ELR (cell line): ENCODE results near the gene RINL.

Source experiments
- DNase-seq: peaks from one replicate; pipeline ENCODE4 v3.0.0-alpha.2; 2015; ENCODE audit warnings: low read depth

The RINL gene, protein sequence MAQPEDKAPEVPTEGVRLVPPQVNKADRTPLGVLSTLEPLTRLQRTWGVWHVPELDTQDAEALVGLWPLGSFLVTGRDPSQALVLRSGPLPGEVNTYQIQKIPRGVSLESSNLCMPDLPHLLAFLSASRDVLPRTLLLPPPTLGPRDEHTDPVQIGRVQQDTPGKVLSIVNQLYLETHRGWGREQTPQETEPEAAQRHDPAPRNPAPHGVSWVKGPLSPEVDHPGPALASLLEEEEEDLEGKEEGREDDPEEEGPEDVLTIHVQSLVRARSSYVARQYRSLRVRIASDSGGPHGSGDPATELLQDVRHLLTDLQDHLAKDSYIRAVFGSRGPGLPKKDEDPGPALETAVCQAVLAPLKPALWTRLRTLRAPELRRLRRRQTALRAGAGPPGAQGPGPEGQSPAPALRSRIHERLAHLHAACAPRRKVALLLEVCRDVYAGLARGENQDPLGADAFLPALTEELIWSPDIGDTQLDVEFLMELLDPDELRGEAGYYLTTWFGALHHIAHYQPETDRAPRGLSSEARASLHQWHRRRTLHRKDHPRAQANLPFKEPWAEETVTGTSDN

GRCh38 chr19:38877781-38878574, at the start of gene RINL:
RINL (minus strand) TSS chr19:38878275; CDS start chr19:38876742, 1,533 bp downstream.
- no peak for DNase-seq

GRCh38 chr19:38924388-38924787, 46.3 kb upstream of the RINL start:
- no peak for DNase-seq

- no peak for DNase-seq
Measured at GRCh38 chr19:38922482-38922881, 44.4 kb upstream of the RINL start.

DNA sequence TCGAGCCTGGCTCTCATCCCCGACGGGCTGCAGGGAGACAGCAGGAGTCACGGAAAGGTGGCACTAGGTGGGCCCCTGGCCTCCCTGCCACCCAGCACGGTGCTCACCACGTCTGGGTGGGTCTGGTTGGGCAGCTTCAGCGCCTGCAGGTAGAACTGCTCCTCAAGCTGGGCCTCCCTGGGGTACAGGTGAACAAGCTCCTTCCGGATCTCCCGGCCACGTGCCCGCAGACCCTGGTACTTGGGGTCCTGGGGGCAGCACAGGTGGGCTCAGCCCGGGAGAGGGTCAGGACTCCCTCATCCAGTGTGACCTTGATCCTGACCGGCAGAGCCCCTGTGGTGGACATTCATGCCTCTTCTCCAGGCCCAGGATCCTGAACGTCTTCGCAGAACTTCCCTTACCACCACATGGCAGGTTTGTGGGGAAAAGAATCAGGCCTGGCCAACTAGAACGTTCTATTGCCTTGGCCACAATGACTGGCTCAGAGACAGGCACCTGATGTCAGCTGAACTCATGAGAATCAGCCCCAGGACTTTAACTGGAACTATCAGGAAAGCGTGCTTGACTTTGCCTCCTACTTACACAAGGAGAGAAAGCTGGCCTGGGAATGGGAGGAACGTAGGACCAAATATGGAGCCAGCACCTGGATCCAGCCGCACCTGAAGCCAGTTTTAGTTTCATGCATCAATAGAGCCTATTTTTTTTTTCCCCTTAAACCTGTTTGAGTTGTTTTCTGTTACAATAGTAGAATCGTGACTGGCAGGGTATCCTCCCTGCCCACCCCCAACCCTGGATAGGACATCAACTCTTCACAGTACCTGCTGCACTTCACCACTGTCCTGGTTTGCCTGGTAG, 43.6 kb upstream of the RINL start:
- DNase-seq = no peak

DNA sequence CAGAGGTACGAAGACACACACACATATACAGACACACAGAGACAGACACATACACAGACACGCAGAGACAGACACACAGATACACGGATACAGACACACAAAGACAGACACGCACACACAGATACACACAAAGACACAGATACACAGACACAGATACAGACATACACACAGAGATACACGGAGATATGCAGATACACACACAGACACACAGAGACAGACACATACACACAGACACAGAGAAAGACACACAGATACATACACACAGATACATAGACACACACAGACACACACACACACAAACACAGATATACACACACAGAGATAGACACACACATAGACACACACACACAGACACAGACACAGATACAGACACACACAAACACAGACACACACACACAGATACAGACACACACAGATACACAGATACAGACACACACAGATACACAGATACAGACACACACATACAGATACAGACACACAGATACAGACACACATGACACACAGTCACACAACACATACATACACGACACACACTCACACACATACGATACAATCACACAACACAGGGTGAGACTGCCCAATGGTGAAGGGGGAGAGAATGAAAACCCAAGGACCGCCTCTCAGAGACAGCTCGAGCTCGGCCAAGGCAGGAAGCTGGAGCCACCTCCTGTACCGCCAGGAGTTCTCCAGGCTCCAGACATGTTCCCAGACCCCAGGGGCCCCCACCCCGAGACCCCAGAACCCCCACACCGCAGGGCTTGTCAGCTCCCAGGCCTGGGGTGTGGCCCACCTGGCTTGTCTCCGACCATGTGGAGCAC, 42.7 kb upstream of the RINL start:
- DNase-seq = no peak

DNA sequence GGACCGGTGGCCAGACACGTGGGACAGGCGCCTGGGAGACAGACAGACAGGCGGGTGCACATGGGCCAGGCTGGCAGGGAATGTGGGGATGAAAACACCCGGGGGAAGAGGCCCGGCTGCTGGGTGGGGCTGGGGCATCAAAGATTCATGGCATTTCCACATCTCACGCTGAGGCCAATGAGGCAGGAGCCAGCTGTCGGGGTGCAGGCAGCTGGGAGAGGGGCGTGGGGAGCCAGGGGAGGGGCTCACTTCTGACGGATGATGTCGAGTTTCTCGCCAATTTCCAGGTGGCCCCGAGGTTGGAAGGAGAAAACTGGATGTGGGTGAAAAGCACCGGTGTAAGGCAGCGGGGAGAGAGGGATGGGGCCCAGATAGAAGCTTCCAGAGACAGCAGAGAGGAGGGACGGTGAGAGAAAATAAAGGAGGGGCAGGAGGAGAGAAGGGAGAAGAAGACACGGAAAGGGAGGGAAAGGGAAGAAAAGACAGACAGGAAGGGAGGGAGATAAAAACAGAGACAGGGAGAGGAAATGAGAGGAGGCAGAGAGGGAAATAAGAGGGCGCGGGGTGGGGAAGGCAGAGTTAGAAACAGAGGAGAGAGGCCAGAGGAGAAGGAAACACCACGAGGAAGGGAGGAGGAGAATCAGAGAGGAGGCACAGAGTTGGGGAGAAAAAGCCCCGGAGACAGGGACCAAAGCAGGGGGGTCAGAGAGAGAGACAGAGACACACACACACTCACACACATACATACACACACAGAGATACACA, 41.9 kb upstream of the RINL start:
- DNase-seq = no peak

GRCh38 chr19:38918526-38918925, 40.5 kb upstream of the RINL start:
- no peak for DNase-seq

DNA sequence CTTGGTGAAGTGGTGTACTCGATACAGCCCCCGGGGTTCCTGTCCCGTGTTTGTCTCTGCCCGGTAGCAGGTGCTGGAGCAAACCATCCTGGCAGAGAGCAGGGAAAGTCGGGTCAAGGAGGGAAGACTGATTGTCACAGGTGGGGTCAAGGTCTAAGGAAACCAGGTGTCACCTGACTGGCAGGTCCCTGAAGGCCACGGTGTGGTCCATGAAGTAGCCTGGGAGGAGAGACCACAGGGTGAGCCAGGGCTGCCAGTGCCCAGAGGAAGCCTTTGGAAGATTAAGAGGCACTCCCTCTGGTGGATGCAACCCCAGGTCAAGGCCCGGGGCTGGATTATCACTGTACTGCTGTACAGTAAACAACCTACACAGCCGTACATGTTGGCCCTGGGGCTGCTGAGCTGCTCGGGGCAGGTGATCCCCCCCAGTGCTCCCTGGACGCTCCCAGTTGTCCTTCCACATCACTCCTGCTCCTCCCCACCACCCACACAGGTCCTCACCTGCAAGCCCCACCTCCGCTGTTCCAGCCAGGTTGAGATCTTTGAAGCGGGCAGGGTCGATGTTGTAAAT, 39.9 kb upstream of the RINL start:
- peak; percentile 48 for DNase-seq

DNA sequence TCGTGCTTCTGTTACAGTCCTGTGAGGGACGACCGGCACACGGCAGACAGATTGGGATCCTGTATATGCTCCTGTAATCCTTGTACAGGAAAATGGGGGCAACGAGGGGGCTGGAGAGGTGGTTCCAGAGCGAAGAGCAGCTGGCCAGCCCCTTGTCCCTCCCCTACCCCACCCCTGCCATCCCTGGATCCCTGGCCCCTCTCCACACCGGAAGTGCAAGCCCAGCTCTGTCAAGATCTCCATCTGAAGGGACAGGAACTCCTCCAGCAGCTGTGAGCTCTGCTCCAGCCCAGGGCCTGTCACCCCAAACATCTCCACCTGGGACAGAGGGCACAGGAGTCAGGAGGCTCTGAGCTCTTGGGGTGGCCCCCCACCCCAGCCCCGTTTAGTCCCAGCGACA, 39.4 kb upstream of the RINL start:
- DNase-seq = no peak

DNA sequence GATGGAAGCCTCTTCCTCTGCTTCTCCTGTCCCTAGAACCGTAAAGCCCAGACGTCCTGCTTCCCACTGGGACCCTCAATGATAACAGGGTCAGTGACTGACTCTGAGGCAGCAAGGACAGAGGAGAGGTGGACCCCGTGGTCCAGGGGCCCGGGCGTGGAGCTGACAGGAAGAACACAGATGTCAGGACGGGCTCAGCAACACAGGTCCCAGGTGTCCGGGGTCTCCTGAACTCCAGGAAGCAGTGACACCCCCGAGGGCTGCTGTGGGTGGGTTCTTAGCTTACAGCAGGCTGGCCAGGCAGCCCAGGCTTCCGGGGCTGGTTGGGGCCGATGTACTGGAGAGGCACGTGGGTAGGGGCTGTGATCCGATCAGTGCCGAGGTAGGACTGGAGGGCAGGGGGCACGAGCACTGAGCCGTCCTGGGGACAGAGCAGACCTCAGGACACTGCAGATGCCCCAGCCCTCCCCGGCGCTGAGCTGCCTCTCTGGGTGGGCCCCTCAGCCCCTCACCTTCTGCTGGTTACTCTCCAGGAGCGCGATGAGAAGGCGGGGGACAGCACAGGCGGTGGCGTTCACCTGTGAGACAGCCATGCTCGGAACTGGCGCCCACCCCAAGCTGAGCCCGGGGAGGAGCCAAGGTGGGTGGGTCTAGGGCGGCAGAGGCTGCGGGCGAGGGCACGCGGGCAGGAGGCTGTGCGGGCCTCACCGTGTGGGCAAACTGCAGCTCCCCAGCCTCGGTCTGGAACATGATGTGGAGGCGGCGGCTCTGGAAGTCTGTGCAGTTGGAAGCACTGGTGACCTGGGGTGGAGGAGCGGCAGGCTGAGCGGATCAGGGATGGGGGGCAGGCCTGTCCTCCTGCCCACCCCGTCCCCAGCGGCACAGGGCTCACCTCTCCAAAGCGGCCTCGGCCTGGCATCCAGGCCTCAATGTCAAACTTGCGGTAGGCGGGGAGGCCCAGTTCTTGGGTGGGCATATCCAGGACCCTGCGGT, 37.5 kb upstream of the RINL start:
- no peak for DNase-seq

- DNase-seq = no peak
Measured at GRCh38 chr19:38913958-38914357, 35.9 kb upstream of the RINL start.

DNA sequence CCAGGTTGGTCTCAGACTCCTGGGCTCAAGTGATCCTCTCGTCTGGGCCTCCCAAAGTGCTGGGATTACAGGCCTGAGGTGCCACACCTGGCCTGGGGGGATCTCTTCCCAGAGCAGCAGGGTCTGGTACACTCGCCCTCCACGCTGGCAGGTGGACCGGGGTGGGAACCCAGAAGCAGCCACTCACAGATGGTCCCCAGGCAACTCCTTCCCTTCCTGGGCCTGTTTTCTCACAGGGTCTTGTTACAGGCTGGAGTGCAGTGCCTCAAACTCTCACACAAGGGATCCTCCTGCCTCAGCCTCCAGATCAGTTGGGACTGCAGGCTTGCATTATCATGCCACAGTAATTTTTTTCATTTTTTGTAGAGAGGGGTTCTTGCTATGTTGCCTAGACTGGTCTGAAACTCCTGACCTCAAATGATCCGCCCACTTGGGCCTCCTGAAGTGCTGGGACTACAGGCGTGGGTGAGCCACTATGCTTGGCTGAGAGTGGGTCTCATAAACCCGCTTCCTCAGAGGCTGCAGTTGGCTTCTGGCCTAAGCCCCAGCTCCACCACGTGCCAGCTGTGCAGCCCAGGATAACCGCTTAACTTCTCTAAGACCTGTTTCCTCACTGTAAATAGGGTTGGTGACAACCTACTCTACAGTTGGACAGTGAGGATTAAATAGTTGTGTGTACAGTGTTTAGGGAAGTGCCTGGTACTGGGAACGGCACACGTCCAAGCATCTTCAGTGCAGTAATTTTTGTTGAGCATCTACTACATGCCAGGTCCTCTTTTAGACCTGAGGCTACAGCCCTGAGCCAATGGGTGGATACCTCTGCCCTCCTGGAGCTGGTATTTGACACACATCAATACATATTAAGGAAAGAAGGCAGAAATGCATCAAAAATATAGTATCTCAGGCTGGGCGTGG, 34.8 kb upstream of the RINL start:
- no peak for DNase-seq

DNA sequence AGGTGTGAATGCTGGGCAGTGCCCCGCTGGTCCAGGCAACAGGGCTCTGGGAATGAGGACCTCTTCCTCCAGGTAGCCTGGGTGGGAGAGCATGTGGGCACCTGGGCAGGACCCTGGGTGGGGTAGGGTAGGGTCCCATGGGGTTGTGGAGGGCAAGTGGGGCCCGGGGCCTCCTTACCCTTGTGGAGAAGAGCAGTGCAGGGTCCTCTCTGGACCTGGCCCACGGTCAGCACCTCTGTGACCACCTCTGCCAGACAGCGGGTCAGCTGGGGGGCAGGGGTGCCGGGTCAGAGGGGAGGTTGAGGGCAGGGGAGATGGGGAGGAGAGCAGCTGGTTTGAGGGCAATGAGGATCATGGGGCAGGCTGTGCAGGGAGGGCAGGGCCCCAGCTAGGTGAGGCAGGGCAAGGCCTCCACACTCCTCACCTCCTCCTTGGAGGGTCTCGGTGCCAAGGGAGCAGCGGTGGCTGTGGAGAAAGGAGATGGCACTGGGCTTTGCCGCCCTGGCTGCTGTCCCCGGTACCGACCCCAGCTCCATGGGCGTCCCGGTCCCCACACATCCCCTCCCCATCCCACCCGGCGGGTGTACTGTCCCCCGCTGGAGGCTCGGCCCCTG, 33.4 kb upstream of the RINL start:
- DNase-seq = no peak

- DNase-seq = no peak
Measured at GRCh38 chr19:38910488-38910887, 32.4 kb upstream of the RINL start.

GRCh38 chr19:38908911-38909310, 30.8 kb upstream of the RINL start:
- DNase-seq = no peak

- DNase-seq = no peak
Measured at GRCh38 chr19:38907670-38908069, 29.6 kb upstream of the RINL start.

DNA sequence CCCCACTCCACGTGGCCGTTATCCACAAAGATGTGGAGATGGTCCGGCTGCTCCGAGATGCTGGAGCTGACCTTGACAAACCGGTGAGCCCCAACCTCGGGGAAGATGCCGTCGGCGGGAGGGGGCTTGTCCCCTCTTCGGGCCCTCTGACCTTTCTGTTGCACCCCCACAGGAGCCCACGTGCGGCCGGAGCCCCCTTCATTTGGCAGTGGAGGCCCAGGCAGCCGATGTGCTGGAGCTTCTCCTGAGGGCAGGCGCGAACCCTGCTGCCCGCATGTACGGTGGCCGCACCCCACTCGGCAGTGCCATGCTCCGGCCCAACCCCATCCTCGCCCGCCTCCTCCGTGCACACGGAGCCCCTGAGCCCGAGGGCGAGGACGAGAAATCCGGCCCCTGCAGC, 29.2 kb upstream of the RINL start:
- no peak for DNase-seq
